ENCODE data around the gene C1orf21.

- TF ChIP-seq CTCF (IDR thresholded peaks at IDR 0.05) (no peak), POLR2A (IDR thresholded peaks at IDR 0.05) (no peak)
Measured at GRCh38 chr1:184383772-184384323, 3.0 kb upstream of the C1orf21 start.

Measured in thyroid gland (tissue), 4 donors.